Activated T-cell treated with anti-CD3 and anti-CD28 coated beads for 1 hour (primary cell): ENCODE results near the gene ZNF845.
"Not testable (repeated sequence)": the region's sequence is repeated elsewhere in the genome, so short reads cannot be mapped to it uniquely, and the experiment has no call there.

Experiments used
- DNase-seq: peaks from one replicate; pipeline ENCODE4 v3.0.0-alpha.2; 2020; ENCODE audit warnings: low read depth

The ZNF845 gene

DNA sequence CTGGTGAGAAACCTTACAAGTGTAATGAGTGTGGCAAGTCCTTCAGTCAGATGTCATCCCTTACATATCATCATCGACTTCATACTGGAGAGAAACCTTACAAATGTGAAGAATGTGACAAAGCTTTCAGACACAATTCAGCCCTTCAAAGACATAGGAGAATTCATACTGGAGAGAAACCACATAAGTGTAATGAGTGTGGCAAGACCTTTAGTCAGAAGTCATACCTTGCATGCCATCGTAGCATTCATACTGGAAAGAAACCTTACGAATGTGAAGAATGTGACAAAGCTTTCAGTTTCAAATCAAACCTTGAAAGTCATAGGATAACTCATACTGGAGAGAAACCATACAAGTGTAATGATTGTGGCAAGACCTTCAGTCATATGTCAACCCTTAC lies 47.8 kb downstream of the ZNF845 start:
- no peak for DNase-seq

DNA sequence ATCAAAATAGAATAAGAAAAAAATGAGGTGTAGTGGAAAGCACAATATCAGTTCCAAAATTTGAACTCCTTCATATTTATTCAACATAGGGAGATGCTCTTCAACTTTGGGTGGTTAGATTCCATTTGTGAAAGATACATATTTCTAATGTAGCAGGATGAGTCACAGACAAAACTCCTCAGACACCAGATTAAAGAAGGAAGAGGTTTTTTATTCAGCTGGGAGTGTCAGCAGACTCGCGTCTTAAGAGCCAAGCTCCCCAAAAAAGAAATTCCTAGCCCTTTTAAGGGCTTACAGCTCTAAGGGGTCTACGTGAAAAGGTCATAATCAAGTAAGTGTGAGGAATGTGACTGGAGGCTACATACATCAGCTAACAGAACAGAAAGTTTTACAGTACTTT lies 54.6 kb downstream of the ZNF845 start:
- no peak for DNase-seq

DNA sequence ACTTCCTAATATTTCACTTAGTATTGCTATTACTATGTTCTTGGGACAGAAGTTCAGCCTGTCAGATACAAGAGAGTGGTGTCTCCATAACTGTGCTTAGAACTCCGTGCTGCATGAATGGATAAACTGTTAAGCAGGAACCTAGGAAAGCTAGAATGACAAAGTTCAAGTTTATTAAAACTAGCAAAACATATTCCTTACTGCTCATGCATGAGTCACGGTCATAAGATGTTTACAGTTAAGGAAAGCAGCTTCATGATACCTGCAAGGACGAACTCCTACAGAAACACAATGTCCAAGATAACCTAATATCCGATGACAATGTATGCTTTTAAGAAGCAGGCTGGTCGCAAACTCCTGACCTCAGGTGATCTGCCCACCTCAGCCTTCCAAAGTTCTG lies 55.4 kb downstream of the ZNF845 start:
- DNase-seq = no peak

- DNase-seq = no peak
Measured at GRCh38 chr19:53389571-53389970, 56.0 kb downstream of the ZNF845 start.

GRCh38 chr19:53389978-53390377 lies 56.4 kb downstream of the ZNF845 start:
- DNase-seq = no peak

- no peak for DNase-seq
Measured at GRCh38 chr19:53394522-53394973, 61.0 kb downstream of the ZNF845 start.

DNA sequence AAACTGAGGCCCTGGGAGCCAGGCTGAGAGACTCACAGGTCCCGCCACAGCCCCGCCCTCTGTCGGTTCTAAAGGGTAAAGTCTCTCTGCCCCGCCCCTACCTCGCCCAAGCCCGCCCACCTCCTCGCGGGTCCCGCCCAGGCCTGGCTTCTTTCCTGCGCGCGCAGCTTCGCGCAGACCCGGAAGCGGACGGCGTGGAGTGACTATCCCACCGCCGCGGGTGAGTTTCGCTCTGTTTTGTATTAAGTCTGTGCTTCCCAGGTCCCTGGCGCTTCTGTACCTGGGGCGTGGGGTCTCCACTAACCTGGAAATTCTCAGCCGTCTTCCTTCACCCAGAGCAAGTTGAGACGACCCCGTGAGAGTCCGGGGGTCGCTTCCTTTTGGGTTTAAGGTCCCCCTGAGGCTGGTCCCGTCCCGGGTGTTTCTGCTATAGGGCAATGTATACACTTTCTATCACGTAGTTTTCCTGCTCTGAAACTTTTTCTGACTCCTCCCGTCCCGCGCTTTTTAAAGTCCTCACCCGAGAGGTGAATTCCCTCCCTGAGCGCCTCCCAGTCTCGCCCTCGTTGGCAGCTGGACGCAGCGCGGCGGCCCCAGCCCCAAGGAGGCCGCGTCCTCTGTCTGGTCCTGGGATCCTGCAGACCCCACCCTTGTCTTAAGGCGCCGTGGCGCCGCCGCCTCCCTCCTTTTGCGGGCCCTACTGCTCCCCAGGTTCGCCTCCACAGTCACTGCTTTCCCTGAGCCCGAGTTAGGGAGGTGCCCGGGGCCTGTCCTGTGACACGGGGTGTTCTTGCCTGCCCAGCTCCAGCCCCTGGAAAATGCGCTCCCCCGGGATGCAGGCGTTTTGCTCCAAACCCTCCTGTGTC lies 61.7 kb downstream of the ZNF845 start, which contains the start of gene ZNF765:
Gene ZNF765, plus strand, starts transcription at position 176 of the 866 bp plus-strand sequence. CDS start 2,867 bp downstream, outside the sequence.
- peak; percentile 98 for DNase-seq

DNA sequence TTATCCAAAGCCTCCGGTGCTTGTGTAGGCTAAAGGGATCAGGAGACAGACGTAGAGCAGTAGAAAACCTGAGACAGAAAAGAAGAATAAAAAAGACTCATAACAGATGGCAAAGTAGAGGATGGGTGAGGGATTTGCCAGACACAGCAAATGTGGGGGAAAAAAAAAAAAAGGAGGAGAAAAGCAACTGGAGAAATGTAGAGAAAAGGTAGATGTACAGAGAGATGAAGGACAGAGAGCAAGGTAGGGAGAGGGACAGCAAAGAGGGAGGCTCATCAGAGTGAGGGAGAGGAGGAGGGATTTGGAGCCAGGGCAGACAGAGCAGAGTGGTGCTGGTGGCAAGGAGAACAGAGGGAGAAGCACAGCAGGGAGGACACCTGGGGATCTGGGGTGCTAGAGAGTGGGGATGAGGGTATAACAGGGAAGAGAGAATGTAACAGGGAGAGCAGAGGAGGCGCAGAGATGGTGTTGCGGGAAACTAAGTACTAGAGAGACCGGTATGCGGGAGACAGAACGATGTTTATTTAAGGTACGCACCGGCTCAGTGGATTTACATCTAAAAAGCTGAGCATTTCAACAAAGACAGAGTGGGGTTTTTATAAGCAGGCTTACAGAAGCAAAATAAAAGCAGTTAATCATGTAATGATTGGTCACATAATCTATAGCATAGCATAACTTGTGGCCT lies 62.4 kb downstream of the ZNF845 start:
- DNase-seq = not testable (repeated sequence)

DNA sequence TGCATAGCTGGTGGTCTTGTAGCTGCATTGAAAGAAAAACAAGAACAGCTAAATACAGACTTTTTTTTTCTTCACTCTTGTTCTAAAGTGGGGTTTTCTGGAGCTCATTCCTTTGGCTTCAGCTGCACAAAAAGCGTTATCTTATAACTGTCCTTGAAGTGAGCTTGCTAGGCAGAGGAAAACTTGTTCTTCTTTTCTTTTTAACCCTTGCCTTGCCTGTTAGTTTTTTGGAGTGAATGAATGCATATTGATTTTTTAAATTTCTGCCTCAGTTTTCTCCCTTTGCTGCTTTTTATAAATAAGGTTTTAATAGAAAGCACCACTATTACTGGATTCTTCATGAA lies 62.9 kb downstream of the ZNF845 start:
- DNase-seq = no peak

DNA sequence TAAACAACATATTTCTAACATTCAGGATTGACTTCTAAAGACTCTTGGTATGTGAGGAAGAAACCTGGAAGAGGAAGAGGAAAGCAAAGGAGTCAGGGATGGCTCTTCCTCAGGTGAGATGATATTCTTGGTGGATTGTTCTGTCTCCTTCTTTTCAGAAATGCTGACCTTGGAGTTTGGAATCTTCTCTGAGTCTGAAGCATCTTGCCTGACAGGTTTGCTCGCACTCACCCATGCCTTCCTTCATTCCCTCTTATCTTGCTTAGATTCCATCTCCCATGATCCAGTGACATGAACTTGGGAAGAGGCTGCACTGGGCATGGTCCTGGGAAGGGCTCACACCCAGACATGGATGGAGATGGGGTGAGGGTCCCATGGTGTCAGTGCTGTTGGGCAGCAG lies 64.4 kb downstream of the ZNF845 start:
- not testable (repeated sequence) for DNase-seq
